Ishikawa (cell line): ENCODE results near the gene VRK2.

Experiments
- CEBPB ChIP-seq: IDR thresholded peaks from 2 replicates; pipeline ENCODE4 v1.6.1; 2012
- CREB1 ChIP-seq: IDR thresholded peaks from 2 replicates; pipeline ENCODE4 v1.6.1; 2012; ENCODE audit warnings: low read depth
- EP300 ChIP-seq: IDR thresholded peaks from 2 replicates; pipeline ENCODE4 v1.6.1; 2012; ENCODE audit warnings: borderline replicate concordance
- FOXM1 ChIP-seq: IDR thresholded peaks from 2 replicates; pipeline ENCODE4 v1.6.1; 2012; ENCODE audit warnings: low read depth, borderline replicate concordance
- MAX ChIP-seq: IDR thresholded peaks from 2 replicates; pipeline ENCODE4 v1.6.1; 2012
- TAF1 ChIP-seq: IDR thresholded peaks from 2 replicates; pipeline ENCODE4 v1.6.1; 2012; ENCODE audit warnings: low read depth, mild to moderate bottlenecking
- USF1 ChIP-seq: IDR thresholded peaks from 2 replicates; pipeline ENCODE4 v1.6.1; 2012
- YY1 ChIP-seq: IDR thresholded peaks from 2 replicates; pipeline ENCODE4 v1.6.1; 2012; ENCODE audit warnings: low read depth

DNA sequence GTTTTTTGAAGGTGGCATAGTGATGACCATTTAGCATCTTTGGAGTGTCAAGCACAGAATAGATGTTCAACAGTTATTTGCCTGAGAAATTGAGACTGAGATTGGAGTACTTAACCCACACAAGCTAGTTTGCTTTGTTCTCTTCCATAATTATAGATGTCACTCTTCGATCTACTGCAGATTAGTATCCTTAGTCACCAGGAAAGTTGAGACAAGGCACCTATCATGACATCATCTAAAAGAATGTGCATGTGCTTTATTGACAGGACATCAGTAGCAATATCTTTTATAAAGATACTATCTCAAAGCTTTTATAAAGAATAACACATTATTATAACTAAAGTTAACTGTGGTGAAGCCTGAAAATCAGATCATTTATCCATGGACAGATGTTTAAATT, 6.4 kb downstream of the VRK2 start:
- no peak for TF ChIP-seq CREB1
- no peak for TF ChIP-seq CEBPB
- no peak for TF ChIP-seq FOXM1
- no peak for TF ChIP-seq USF1
- TF ChIP-seq MAX: no peak
- no peak for TF ChIP-seq EP300
- no peak for TF ChIP-seq TAF1
- TF ChIP-seq YY1: no peak
